T-helper 1 cell treated with Interleukin-12 subunit alpha and Interleukin-12 subunit beta and Interleukin-4 antibody, amounts not matched to agents 30 ng/mL and 1 ng/mL, for 36 hours (primary cell): ENCODE data around the gene ASCC1. TPM values are rescaled to one million over a fixed set of nuclear protein-coding genes. Genes with fewer than 3 reads are reported as not detected.
"Not testable (repeated sequence)": the region's sequence is repeated elsewhere in the genome, so short reads cannot be mapped to it uniquely, and the experiment has no call there.

Experiments
- intact Hi-C: fragments of 100-400 bp; cut with micrococcal nuclease; formaldehyde crosslinking; loops from one replicate; pipeline ENCODE4 v1.15.1; 2024
- total RNA-seq: library from RNA; stranded (reverse); gene quantifications from 2 replicates; pipeline ENCODE4 v1.2.3, GENCODE V29; 2022

ASCC1 gene
- total RNA-seq, 1 donor from 2014 or later, result 27.9 TPM

DNA sequence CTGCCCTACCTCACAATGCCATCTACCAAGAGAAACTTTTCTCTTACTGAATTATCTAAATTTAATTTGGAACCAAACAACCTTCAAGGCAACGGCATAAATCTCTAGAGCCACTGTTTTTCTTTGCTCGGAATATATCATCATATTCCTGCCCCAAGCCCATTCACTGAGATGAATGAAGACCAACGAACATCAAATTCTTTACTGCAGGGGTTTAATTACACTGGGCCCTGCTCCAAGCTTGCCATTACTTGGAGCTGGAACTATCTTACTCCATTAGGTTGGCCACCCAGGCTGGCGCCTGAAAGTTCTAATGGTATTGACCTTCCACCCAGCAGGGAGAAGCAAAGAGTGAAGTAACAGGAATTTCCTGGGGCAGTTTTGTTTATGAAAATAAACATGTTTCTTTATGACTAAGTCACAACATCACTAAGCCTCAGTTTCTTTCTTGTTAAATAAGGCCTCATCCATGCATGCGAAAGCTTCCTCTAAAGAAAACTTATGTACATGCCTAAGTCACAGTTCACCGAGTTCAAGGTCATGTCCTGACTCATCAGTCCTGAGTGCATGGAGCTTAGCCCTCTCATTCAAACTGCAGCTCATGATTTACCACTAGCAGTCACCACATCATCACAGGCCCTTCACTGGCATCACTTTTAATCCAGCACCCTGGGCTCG, 42.3 kb downstream of the ASCC1 start:
- intact Hi-C loops, result loop anchor here (5.0 kb wide), 1 partner anchor 44 kb away; the partner anchor contains the start of genes ANAPC16 and ASCC1

DNA sequence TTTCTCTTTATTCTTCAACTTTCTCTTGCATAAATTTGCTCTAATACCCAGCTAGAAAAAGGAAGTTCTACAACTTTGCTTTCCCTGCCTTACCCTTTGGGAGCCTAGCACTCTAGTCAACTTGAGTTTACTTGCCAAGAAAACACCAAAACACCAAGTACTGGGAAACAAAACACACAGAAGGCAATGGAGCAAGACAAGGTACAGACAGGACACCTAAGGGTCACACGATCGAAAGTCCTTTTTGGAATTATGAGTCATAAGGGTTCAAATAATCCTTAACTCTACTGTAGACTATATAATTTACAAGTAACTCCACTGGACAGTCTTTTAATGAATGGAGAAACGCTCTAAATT, 42.8 kb downstream of the ASCC1 start:
- intact Hi-C loops, result loop anchor here (5.0 kb wide), 1 partner anchor 44 kb away; the partner anchor contains the start of genes ANAPC16 and ASCC1

DNA sequence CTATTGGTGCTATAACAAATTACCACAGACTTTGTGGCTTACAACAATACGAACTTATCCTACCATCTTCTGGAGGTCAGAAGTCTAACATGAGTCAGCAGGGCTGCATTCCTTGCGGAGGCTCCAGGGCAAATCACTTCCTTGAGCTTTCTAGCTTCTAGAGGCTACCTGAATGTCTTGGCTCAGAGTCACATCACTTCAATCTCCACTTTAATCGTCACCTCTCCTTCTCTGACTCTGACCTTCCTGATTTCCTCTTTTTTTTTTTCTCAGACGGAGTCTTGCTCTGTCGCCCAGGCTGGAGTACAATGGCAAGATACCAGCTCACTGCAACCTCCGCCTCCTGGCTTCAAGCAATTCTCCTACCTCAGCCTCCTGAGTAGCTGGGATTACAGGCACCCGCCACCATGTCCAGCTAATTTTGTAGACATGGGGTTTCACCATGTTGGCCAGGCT, 44.9 kb downstream of the ASCC1 start:
- intact Hi-C loops, result loop anchor here (5.0 kb wide), 1 partner anchor 46 kb away; the partner anchor contains the start of genes ANAPC16 and ASCC1

DNA sequence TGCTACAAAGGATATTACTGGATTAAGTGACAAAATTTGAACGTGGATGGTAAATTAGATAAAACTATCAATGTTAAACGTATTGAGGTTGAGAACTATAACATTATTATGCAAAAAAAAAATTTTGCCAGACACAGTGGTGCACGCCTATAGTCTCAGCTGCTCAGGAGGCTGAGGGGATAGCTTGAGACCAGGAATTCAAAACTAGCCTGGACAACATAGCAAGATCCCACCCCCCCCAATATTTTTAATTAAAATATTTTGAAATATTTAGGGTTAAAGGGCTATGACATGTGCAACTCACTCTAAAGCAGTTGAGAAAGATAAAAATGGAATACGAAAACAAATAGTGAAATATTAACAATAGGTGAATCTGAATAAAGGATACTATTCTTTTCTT, 45.3 kb downstream of the ASCC1 start:
- intact Hi-C loops, result loop anchor here (5.0 kb wide), 1 partner anchor 47 kb away; the partner anchor contains the start of genes ANAPC16 and ASCC1

DNA sequence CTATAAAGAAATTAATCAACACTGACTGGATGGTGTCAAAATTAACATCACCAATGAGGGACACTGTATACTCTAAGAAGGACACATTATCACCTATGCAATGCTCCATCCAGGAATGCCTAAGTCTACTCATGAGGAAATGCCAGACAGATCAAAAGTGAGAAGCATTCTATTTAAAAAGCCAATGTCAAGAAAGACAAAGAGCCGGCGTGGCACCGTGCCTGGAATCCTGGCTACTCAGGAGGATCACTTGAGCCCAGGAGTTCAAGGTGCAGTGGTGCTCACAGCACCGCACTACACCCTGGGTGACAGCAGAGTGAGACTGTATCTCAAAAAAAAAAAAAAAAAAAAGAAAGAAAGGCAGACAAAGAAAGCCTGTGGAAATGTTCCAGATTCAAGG, 45.8 kb downstream of the ASCC1 start:
- intact Hi-C loops, result loop anchor here (5.0 kb wide), 1 partner anchor 47 kb away; the partner anchor contains the start of genes ANAPC16 and ASCC1

DNA sequence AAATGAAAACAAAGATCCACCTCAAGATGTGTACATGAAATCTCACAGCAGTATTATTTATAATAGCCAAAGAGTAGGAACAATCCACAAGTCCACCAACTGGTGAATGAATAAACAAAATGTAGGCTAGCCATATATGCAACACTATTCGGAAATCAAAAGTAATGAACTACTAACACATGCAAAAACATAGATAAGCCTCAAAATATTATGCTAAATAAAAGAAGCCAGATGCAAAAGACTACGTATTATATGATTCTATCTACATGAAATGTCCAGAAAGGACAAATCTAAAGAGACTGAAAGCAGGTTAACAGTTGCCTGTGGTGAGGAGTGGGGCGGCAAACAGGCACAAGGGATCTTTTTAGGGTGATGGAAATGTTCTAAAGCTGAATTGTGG, 49.0 kb downstream of the ASCC1 start:
- intact Hi-C loops, result no loop called here

DNA sequence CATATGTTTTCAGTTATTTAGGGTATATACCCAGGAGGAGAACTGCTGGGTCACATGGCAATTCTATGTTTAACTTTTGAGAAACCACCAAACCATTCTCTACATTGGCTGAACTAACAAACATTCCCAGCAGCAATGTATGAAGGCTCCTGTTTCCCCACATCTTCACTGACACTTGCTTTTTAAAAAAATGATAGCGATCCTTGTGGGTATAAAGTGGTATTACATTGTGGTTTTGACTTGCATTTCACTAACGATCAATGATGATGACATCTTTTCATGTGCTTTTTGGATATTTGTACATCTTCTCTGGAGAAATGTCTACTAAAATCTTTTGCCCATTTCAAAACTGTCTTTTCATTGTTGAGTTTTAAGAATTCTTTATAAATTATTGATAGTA, 51.5 kb downstream of the ASCC1 start:
- intact Hi-C loops, result loop anchor here (2.0 to 5.0 kb wide), 3 partner anchors 57 to 108 kb away; partner anchors contain the start of gene DDIT4

DNA sequence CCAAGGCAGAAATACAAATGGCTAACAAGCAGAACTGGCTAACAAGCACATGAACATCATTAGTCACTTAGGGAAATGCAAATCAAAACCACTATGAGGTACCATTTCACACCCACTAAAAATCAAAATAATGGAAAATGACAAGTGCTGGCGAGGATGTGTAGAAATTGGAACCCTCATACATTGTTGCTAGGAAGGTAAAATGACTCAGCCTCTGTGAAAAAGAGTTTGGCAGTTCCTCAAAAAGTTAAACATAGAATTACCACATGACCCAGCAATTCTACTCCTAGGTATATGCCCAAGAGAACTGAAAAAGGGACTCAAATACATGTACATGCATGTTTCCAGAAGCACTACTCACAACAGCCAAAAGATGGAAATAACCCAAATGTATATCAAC, 53.1 kb downstream of the ASCC1 start:
- intact Hi-C loops, result loop anchor here (5.0 kb wide), 2 partner anchors 56 to 109 kb away; partner anchors contain the start of gene DDIT4

DNA sequence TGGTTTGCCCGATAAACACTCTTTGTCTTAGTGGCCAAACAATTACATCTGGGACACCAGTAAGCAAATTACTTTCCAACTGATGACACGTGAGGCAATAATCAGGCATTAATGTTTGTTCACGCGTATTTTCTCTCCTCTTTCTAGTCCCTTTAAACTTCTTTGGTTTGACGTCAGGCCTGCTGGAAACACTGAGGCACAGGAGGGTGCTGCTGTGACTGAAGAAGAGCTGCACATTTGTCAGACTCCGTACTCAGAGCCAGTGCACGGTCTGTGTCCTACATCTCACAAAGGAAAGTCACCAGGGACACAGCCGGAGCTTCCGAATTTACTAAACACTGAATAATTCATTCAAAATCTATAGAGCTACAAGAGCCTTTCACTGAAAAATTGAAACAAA, 57.9 kb downstream of the ASCC1 start:
- intact Hi-C loops, result no loop called here

DNA sequence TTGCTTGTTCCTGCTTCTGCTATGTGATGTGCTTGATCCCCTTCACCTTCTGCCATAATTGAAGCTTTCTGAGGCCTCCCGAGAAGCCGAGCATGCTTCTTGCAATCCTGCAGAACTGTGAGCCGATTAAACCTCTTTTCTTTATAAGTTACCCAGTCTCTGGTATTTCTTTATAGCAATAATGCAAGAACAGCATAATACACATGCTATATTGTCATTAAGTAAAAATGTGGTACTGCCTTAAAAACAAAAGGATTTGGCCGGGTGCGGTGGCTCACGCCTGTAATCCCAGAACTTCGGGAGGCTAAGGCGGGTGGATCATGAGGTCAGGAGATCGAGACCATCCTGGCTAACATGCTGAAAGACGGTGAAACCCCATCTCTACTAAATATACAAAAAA, 59.9 kb downstream of the ASCC1 start:
- intact Hi-C loops, result no loop called here

DNA sequence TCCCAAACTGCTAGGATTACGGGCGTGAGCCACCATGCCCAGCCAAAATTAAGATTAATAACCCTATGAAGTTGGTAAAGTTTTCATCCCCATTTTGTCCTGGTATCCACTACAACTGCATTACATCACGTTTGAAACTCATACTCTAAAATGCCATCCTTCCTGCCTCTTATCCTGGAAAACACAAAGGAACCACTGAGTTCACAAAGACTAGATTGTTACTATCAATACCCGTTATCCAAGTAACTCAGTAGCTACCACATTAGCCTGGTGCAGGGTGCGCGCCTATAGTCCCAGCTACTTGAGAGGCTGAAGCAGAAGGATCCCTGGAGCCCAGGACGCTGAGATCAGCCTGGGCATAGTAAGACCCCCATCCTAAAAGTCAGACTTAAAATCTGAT, 63.8 kb downstream of the ASCC1 start:
- intact Hi-C loops, result no loop called here

DNA sequence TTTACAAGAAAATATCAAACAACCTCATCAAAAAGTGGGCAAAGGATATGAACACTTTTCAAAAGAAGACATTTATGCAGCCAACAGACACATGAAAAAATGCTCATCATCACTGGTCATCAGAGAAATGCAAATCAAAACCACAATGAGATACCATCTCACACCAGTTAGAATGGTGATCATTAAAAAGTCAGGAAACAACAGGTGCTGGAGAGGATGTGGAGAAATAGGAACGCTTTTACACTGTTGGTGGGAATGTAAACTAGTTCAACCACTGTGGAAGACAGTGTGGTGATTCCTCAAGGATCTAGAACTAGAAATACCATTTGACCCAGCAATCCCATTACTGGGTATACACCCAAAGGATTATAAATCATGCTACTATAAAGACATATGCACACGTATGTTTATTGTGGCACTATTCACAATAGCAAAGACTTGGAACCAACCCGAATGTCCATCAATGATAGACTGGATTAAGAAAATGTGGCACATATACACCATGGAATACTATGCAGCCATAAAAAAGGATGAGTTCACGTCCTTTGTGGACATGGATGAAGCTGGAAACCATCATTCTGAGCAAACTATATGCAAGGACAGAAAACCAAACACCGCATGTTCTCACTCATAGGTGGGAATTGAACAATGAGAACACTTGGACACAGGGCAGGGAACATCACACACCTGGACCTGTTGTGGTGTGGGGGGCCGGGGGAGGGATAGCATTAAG, 65.2 kb downstream of the ASCC1 start:
- intact Hi-C loops, result not testable (repeated sequence)

DNA sequence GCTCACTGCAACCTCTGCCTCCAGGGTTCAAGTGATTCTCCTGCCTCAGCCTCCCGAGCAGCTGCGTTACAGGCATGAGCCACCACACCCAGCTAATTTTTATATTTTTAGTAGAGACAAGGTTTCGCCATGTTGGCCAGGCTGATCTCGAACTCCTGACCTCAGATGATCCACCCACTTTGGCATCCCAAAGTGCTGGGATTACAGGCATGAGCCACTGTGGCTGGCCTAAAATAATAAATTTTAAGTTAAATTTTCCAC, 68.8 kb downstream of the ASCC1 start:
- intact Hi-C loops, result not testable (repeated sequence)

DNA sequence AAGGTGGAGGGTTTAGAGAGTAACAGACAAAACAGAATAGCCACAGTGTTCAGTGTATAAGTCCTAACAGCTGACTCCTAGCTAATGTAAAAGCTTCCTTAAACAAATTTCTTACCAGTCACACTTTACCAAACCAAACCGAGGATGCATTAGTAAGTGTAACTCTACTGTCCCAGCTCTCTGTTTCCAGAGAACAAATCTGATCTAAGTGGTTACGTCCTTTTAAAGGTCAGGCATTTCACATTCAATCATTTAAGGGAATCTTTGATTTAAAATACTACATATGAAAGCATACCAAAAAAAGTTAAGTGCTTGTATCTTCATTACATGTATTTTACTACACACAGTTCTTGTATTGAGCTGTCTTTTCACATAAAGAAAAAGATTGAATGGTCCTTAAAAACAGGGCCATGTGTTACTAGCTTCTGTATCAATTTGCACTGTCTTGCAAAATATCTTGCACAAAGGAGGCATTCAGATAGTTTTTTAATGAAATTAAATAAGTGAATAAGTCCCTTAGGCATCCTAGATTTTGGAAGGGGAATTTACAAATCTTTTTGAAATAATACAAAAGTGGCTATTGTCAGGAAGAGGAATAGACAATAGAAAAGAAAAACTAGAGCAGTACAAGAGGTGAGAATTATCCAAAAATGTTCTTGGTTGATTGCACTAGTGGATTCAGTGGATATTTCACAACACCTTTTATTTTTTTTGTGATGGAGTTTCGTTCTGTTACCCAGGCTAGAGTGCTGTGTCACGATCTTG, 69.3 kb downstream of the ASCC1 start:
- intact Hi-C loops, result no loop called here

DNA sequence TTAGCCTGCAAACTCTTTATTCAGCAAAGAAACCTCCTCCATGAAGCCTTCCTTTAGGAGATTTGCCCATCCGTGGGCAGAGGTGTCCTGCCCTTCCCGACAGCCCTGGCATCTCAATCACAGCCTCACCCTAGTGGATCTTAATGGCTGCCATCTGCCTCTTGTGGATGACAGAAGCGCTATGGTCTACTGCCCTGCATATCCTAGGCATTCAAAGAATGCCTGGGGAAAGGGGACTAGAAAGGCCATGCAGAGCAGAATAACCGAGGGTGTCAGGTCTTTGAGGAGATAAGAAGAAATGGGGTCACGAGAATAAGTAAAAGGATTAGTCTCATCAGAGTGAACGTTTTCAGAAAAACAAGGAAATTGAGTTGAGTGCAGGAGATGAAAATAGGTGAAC, 70.0 kb downstream of the ASCC1 start:
- intact Hi-C loops, result no loop called here

DNA sequence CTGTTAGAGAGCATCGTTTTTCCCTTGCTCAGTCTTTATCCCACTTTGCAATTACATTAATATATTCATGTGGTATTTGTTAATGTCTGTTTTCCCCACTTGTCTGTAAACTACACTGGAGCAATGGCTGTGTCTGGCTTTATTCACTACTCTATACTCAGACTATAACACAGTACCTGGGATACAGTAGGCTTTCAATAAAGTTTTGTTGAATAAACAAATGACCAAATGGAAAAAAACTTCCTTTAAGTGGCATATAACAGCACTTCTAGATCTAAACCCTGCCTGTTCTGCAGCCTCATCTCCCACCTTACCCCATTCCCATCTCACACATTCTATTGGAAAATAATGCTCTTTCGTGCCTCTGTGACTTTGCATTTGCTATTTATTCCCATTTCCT, 70.4 kb downstream of the ASCC1 start:
- intact Hi-C loops, result no loop called here

DNA sequence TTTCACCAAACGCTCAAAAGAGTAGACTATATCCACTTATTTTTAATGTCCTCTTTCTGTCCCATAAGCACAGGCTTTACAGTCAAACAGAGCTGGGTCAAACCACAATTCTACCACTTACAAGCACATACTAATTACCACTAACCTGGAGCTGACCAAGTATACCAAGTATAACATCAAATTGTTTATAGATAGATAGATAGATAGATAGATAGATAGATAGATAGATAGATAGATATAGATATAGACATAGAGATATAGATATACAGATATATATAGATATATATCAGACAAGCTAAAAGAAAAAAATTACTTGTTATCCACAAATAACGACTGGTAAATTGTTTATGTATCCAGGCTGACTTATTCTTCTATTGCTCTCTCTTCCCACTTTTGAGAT, 75.2 kb downstream of the ASCC1 start:
- intact Hi-C loops, result no loop called here

DNA sequence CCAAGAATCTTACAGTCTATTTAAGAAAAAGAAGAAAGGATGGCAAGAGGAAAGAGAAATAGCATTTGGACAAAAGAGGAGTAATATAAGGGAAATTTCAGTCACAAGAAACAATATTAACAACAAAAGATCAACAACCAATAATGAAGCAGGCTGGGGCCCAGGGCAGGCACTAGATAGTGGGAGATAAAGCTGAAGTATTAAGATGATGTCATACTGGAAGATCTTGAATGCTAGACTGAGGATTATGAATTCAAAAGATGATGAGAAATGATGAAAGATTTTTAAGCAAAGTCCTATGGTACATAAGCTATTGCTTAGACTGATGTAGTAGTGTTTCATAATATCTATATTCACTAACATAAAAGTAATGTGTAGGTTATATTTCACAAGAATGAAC, 75.9 kb downstream of the ASCC1 start:
- intact Hi-C loops, result no loop called here

DNA sequence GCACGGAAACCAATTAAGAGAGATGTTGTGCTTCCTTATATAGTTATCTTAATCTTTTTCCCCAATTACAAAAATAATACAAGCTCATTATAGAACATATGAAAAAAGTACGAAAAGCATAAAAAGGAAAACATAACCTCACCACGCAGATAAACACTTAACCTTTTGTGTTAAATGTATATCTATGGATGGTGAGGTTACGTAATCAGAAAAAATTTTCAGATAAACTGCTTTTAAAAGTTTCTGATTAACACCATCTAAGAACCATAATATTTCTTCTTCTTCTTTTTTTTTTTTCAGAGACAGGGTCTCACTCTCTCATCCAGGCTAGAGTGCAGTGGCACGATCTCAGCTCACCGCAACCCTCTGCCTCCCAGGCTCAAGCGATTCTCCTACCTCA, 78.5 kb downstream of the ASCC1 start:
- intact Hi-C loops, result no loop called here

DNA sequence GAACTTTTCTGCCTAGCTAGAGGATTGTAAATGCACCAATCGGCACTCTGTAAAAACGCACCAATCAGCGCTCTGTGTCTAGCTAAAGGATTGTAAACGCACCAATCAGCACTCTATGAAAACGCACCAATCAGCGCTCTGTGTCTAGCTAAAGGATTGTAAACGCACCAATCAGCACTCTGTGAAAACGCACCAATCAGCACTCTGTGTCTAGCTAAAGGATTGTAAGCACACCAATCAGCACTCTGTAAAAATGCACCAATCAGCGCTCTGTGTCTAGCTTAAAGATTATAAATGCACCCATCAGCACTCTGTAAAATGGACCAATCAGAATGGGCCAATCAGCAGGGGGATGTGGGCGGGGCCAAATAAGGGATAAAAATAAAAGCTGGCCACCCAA, 79.9 kb downstream of the ASCC1 start:
- intact Hi-C loops, result not testable (repeated sequence)

DNA sequence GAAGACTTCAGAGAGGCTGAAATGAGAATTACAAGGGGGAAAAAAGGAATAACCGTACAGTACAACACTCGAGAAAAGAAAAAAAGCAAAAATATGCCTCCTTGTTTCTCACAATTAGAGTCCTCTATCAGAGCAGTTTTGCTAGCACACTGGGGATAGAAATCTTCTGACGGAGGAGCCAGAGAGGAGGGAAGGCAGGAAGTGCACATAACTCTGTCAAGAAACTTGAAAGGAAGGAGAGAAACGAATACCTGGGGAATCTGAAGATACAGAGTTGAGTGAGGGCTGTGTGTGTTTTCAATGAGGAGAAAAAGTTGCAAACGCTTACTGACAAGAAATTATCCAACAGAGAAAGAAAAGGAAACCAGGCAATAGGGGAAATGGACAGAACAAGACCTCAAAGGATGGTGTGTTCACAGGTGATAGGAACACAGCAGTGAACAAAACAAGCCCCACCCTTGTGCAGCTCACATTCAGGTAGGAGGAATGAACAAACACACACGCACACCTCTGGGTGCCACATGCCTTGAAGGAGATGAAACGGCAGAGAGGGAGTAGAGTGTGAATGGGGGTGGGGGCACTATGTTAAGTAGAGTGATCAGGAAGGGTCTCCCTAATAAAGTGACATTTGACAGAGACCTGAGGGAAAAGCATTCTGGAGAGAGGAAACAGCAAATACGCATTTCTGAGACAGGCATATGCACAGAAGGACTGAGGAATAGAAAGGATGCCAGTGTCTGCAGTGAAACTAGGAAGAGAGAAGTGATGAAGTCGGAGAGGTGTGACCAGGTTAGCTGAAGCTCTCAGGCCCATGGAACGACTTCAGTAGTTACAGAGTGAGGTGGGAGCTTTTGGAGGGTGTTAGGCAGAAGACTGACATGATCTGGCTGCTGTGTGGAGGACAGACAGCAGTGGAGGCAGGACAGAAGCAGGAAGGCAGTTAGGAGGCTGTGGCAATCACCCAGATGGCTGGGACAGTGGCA, 81.0 kb downstream of the ASCC1 start:
- intact Hi-C loops, result no loop called here
